Prostate gland (tissue), 2 donors: Measurements from ENCODE around the gene SNAI1.

Experiments used
- POLR2A ChIP-seq: fragments of 450-650 bp; IDR thresholded peaks from one replicate; pipeline ENCODE4 v1.6.1; 2016; ENCODE audit warnings: antibody characterized with exemption, mild to moderate bottlenecking
- TF ChIP-seq, protein P1 (sequence below), 4 experiments: fragments of 200-600 bp in 2 of 4; fragments of 450-650 bp in 2 of 4; sonication (generic) in 2 of 4; IDR thresholded peaks; 1 replicate in 3 of 4; 2 replicates in 1 of 4; pipeline ENCODE4 v1.5.1; 2016 to 2019; ENCODE audit warnings: antibody characterized with exemption in 4 of 4, mild to moderate bottlenecking in 2 of 4, moderate library complexity in 2 of 4

DNA sequence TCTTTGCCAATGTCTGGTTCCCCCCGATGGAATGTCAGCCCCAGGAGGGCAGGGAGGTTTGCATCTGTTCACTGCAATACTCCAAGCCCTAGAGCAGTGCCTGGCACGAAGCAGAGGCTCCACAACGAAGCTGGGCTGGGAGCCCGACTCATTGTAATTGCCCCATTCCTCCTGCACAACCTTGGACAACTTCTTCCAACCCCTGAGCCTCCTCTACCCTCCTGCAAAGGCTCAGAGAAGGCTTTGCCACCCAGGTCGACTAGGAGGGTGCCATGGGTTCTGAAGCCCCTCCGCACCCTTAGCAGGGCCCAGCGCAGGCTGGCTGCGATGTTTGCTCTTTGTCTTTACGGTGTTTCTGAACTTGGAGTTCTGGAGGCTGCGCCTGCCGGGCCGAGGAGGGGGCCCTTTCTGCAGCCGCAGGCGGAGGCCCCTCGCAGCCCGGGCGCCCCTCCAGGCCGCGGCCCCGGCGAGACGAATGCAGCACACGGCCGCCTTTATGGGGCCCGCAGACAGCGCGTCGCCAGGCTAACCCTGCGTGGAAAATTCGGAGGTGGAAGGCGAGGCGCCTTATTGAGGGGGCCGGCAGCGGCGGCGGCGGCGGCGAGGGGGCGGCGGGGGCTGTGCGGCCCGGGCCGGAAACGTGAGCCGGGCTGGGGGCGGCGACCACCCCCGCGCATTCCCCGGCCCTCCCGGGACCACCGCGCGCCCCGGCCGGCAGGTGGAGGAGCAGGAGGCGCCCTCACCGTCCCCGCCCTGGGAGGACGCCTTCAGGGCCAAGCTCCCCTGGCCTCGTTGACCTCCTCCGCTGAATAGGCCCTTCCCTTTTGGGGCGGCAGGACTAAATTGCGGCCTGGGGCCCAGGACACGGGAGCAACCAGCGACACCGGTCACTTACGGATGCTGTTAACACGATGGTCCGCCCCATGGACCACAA is 27.0 kb downstream of the SNAI1 start:
- TF ChIP-seq, protein P1, sequence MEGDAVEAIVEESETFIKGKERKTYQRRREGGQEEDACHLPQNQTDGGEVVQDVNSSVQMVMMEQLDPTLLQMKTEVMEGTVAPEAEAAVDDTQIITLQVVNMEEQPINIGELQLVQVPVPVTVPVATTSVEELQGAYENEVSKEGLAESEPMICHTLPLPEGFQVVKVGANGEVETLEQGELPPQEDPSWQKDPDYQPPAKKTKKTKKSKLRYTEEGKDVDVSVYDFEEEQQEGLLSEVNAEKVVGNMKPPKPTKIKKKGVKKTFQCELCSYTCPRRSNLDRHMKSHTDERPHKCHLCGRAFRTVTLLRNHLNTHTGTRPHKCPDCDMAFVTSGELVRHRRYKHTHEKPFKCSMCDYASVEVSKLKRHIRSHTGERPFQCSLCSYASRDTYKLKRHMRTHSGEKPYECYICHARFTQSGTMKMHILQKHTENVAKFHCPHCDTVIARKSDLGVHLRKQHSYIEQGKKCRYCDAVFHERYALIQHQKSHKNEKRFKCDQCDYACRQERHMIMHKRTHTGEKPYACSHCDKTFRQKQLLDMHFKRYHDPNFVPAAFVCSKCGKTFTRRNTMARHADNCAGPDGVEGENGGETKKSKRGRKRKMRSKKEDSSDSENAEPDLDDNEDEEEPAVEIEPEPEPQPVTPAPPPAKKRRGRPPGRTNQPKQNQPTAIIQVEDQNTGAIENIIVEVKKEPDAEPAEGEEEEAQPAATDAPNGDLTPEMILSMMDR (IDR thresholded peaks at IDR 0.05): no peak
- TF ChIP-seq POLR2A: no peak
